WTC11 (cell line): ENCODE data around the gene PHKA1.
"Not testable (repeated sequence)": the region's sequence is repeated elsewhere in the genome, so short reads cannot be mapped to it uniquely, and the experiment has no call there.

ENCODE experiments used
- CBFB ChIP-seq: sonication (generic); formaldehyde crosslinking; IDR thresholded peaks from 2 replicates; pipeline ENCODE4 v1.8.1; 2022; ENCODE audit warnings: mild to moderate bottlenecking, low read depth, missing genetic modification reagents
- CREB1 ChIP-seq: sonication (generic); formaldehyde crosslinking; IDR thresholded peaks from 2 replicates; pipeline ENCODE4 v1.8.0; 2023; ENCODE audit warnings: mild to moderate bottlenecking, missing genetic modification reagents
- CREM ChIP-seq: sonication (generic); formaldehyde crosslinking; IDR thresholded peaks from 2 replicates; pipeline ENCODE4 v1.8.1; 2022; ENCODE audit warnings: mild to moderate bottlenecking, missing genetic modification reagents, moderate library complexity
- CTCF ChIP-seq: fragments of 200-600 bp; IDR thresholded peaks from 2 replicates; pipeline ENCODE4 v1.8.0; 2022; ENCODE audit warnings: antibody characterized with exemption
- ELF4 ChIP-seq: sonication (generic); formaldehyde crosslinking; IDR thresholded peaks from 2 replicates; pipeline ENCODE4 v1.8.1; 2022; ENCODE audit warnings: low read depth, mild to moderate bottlenecking, moderate library complexity, missing genetic modification reagents
- ESRRA ChIP-seq: sonication (generic); formaldehyde crosslinking; IDR thresholded peaks from 2 replicates; pipeline ENCODE4 v1.8.1; 2022; ENCODE audit warnings: mild to moderate bottlenecking, missing genetic modification reagents, borderline replicate concordance
- ZNF416 ChIP-seq: fragments of 250-450 bp; sonication (Bioruptor Pico); IDR thresholded peaks from 2 replicates; pipeline ENCODE4 v1.9.0; 2021; ENCODE audit warnings: mild to moderate bottlenecking, inconsistent platforms
- TF ChIP-seq, protein P1 (sequence below): sonication (generic); formaldehyde crosslinking; IDR thresholded peaks from 2 replicates; pipeline ENCODE4 v1.8.0; 2022; ENCODE audit warnings: mild to moderate bottlenecking, missing genetic modification reagents
- TF ChIP-seq, protein P2 (sequence below): sonication (generic); formaldehyde crosslinking; IDR thresholded peaks from 2 replicates; pipeline ENCODE4 v1.8.0; 2022; ENCODE audit warnings: mild to moderate bottlenecking, missing genetic modification reagents
- TF ChIP-seq, protein P3 (sequence below): sonication (generic); formaldehyde crosslinking; conservative IDR thresholded peaks from 2 replicates; pipeline ENCODE4 v1.8.1; 2022; ENCODE audit warnings: mild to moderate bottlenecking, missing genetic modification reagents
- TF ChIP-seq, protein P4 (sequence below): sonication (generic); formaldehyde crosslinking; IDR thresholded peaks from 2 replicates; pipeline ENCODE4 v1.8.1; 2022; ENCODE audit warnings: mild to moderate bottlenecking, moderate library complexity, missing genetic modification reagents

DNA sequence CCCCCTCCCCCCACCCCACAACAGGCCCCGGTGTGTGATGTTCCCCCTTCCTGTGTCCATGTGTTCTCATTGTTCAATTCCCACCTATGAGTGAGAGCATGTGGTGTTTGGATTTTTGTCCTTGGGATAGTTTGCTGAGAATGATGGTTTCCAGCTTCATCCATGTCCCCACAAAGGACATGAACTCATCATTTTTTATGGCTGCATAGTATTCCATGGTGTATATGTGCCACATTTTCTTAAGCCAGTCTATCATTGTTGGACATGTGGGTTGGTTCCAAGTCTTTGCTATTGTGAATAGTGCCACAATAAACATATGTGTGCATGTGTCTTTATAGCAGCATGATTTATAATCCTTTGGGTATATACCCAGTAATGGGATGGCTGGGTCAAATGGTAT, 40.2 kb downstream of the PHKA1 start:
- not testable (repeated sequence) for TF ChIP-seq CTCF; CREM (CRISPR knock-in tag); ELF4 (CRISPR knock-in tag); ZNF416 (CRISPR knock-in tag); CBFB; ESRRA (CRISPR knock-in tag); CREB1
- TF ChIP-seq, protein P1, sequence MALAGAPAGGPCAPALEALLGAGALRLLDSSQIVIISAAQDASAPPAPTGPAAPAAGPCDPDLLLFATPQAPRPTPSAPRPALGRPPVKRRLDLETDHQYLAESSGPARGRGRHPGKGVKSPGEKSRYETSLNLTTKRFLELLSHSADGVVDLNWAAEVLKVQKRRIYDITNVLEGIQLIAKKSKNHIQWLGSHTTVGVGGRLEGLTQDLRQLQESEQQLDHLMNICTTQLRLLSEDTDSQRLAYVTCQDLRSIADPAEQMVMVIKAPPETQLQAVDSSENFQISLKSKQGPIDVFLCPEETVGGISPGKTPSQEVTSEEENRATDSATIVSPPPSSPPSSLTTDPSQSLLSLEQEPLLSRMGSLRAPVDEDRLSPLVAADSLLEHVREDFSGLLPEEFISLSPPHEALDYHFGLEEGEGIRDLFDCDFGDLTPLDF (CRISPR knock-in tag), result not testable (repeated sequence)
- TF ChIP-seq, protein P2, sequence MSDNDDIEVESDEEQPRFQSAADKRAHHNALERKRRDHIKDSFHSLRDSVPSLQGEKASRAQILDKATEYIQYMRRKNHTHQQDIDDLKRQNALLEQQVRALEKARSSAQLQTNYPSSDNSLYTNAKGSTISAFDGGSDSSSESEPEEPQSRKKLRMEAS (CRISPR knock-in tag), result not testable (repeated sequence)
- TF ChIP-seq, protein P3, sequence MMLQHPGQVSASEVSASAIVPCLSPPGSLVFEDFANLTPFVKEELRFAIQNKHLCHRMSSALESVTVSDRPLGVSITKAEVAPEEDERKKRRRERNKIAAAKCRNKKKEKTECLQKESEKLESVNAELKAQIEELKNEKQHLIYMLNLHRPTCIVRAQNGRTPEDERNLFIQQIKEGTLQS, result not testable (repeated sequence)
- TF ChIP-seq, protein P4, sequence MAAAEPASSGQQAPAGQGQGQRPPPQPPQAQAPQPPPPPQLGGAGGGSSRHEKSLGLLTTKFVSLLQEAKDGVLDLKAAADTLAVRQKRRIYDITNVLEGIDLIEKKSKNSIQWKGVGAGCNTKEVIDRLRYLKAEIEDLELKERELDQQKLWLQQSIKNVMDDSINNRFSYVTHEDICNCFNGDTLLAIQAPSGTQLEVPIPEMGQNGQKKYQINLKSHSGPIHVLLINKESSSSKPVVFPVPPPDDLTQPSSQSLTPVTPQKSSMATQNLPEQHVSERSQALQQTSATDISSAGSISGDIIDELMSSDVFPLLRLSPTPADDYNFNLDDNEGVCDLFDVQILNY (CRISPR knock-in tag), result not testable (repeated sequence)
